ENCODE data around the gene LIPK.
"Not testable (repeated sequence)": the region's sequence is repeated elsewhere in the genome, so short reads cannot be mapped to it uniquely, and the experiment has no call there.

The LIPK gene, protein sequence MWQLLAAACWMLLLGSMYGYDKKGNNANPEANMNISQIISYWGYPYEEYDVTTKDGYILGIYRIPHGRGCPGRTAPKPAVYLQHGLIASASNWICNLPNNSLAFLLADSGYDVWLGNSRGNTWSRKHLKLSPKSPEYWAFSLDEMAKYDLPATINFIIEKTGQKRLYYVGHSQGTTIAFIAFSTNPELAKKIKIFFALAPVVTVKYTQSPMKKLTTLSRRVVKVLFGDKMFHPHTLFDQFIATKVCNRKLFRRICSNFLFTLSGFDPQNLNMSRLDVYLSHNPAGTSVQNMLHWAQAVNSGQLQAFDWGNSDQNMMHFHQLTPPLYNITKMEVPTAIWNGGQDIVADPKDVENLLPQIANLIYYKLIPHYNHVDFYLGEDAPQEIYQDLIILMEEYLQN

DNA sequence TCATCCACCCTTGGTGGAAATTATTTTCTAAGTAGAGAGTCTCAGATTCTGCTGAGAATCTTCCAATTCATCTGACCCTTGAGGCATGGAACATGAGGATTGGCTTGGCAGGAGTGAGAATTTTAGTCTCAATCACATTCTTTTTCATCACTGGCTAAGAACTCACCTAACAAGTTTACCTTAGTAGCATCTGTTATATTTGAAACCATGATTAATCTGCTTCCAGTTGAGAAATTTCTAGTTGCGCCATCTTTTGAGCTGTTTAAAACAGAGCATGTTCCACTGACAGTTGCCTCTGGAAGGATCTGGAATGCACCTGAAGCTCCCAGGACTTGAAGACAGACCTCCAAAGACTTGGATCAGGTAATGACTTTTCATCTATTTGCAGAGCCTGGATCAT lies at the start of gene LIPK:
Gene LIPK (plus strand): TSS at position 292 of the 400 bp plus-strand sequence. CDS start 18,295 bp downstream, outside the sequence.
- DNase-seq, result no peak

DNA sequence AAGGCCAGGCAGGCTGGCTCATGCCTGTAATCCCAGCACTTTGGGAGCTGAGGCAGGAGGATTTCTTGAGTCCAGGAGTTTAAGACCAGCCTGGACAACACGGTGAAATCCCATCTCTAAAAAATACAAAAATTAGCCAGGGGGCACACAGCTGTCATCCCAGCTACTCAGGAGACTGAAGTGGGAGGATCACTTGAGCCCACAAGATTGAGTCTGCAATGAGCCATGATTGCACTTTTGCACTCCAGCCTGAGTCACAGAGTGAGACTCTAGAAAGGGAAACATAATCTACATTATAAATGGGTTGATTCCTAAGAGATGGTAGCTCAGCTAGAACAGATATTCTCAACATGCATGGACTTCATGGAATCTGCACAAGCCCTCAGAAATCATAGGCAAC lies 48.1 kb upstream of the LIPK start:
- no peak for DNase-seq

DNA sequence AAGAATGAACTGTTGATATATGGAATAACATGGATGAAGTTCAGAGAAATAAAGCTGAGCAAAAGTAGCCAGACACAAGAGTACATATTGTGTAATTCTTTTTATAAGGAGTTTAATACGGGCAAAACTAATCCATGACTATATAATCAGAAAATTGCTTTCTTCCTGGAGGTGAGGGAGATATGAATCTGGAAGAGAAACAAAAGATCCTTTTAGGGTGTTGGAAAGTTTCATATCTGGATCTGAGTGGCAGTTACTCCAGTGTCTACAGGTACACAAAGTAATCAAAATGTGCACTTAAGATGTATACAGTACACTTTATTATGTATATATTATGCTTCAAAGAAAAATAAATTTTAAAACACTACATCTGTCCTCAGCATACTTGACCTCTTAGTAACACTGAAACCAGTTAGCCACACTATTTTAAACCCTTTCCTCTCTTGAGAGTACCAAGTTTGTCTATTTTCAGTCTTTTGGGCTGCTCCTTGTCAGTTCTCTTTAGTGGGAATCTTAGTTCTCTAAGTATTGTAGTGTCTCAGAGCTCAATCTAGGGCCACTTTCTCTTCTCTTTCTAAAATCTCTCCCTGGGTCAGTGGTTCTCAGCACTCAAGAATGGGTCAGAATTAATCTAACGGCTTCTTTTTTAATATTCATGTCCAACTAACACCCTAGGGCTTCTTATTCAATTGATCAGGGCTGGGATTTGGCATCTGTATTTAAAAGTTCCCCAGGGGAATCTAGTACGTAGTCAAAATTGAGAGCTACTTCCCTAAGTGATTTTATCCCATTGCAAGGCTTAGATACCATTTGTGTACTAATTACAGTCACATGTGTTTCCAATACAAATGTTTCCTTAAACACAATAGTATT lies 46.1 kb upstream of the LIPK start:
- DNase-seq, result no peak

DNA sequence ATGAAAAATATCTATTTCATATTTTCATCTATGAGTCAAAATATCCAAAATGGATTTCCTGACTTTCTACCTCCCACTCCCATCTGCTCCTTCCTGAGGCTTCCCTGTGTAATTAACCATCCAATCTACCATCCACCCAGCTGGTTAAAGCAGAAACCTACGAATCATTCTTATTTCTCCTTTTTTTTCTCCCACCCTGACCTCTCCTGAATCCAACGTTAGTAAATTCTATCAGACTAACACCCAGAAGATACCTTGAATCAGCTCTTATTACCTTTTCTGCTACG lies 45.5 kb upstream of the LIPK start:
- DNase-seq, result no peak

DNA sequence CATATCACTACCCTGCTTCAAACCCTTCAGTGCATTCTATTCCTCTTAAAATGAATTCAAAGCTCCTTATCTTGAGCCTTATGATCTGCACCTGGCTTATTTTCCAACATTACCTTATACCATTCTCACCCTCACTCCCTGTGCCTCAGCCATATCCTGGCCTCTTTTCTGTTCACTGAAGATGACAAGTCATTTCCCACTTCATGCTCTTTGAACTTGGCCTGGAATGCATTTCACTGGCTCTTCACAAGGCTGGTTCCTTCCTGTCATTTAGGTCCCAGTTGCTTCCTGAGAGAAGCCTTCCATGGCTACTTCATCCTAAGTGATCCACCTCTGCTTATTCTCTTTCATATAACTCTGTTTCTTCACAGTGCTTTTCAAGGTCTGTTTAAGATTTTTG lies 45.0 kb upstream of the LIPK start:
- no peak for DNase-seq

DNA sequence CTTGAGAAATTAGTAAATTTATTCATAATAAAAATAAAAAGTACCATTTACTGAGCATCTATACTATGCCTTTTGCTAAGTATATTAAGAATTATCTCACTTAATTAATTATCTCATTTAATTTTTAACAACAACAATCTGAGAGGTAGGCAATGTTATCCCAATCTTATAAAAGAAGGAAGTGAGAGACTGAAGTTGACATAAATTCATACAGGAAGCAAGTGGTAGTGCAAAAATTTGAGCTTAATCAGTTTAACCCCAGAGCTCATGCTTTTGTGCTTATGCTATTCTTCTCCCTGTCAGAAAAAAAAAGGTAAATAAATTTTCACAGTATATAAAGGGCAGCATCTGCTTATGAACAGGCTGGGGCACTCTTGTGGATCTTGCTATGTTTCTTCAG lies 44.5 kb upstream of the LIPK start:
- no peak for DNase-seq

DNA sequence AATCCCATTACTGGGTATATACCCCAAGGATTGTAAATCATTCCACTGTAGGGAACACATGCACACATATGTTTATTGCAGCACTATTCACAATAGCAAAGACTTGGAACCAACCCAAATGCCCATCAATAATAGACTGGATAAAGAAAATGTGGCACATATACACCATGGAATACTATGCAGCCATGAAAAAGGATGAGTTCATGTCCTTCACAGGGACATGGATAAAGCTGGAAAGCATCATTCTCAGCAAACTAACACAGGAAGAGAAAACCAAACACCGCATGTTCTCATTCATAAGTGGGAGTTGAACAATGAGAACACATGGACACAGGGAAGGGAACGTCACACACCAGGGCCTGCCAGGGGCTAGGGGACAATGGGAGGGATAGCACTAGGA lies 42.9 kb upstream of the LIPK start:
- not testable (repeated sequence) for DNase-seq

DNA sequence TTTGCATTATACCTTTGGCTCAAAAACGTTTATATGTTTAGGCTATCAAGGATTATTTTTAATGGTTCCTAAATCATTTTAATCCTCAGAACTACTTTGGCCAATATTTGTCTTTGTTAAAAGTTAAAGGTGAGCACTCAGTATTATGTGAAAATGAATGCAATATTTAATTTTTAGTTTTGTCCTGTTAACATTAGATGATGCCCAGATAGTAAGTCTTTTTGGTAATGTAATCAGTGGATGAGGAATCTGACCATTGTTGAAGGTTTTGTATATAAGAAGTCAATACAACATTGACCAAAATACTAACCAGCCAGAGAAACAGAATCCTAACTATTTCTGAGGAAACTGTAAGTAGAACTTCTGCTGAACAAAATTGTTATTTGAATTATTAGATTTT lies 41.9 kb upstream of the LIPK start, which contains the start of gene LIPF:
Gene LIPF (plus strand): TSS at position 301 of the 400 bp plus-strand sequence. CDS start 2,856 bp downstream, outside the sequence.
- no peak for DNase-seq

DNA sequence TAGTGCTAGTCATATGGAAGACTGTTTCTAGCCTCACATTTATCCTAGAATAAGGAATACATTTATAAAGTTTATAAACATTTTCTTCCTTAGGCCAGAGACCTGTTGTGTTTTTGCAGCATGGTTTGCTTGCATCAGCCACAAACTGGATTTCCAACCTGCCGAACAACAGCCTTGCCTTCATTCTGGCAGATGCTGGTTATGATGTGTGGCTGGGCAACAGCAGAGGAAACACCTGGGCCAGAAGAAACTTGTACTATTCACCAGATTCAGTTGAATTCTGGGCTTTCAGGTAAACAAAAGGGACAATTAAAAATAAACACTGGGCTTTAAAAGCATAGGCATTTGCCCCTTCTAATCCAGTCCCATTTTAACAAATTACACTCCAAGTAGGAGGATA lies 37.6 kb upstream of the LIPK start:
- DNase-seq, result no peak

DNA sequence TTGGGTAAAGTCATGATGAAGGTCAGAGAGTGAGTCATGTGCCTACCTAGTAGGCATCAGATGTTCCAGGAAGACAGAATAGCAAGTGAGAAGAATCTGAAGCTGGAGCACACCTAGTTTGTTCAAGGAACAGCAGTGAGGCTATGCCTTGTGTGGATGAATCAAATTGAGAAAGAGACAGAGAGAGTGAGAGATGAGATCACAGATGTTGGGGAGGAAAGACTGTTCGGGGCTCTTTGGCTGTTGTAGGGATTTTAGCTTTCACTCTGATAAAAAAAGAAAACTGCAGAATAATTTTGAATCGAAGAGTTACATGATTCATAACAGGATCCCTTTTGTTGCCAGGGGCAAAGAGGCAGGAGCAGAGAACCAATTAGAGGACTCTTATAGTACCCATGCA lies 35.6 kb upstream of the LIPK start:
- DNase-seq, result peak; percentile 22

DNA sequence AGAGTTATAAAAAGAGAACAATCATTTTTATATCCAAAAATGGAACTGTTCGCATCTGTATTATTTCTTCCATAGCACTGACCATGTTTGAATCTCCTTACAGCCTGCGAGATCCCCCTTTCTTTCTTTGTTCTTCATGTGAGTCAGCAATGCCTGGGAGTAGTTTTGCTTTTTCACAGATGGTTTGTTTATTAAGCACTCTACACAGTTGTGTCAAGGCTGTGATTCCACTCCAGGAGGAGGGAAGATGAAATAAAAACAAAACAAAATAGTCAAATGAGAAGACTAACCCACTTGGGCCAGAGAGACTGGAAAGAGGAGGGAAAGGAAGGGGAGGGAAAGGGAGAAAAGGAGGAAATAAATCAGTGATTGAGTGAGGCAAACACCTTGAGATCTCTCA lies 34.0 kb upstream of the LIPK start:
- no peak for DNase-seq

DNA sequence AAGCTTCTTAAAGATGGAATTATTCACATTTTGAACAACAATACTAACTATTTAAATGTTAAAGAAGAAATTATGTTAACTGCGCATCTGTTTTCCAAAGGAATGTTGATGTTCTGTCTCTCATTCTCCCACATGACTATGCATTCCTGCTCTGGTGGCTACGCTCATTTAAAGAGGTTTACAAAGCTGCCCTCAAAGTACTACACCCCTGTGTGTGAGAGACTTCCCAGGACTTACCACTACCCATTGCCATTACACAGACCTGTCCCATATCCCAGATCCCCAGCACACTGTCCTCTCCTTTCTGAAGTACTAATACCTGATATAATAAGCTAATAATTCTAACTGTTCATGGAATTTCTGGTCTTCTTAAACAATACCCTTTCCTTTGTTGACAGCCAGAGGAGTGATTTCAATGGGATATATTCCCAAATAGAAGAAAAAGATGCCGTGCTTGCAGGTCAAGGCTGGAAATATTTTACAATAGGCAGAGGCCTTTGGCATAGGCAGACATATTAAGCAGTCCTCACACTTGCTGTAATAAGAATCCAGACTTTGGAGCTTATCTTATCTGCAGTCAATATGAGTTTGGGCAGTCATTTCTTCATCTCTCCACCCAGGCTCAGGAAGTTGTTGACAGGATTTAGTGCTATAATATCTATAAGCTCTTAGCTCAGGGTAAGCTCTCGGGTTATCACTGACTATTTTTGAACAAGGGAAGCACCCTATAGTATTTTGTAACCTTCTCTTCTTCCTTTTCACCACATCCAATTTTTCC lies 29.6 kb upstream of the LIPK start:
- DNase-seq, result no peak

DNA sequence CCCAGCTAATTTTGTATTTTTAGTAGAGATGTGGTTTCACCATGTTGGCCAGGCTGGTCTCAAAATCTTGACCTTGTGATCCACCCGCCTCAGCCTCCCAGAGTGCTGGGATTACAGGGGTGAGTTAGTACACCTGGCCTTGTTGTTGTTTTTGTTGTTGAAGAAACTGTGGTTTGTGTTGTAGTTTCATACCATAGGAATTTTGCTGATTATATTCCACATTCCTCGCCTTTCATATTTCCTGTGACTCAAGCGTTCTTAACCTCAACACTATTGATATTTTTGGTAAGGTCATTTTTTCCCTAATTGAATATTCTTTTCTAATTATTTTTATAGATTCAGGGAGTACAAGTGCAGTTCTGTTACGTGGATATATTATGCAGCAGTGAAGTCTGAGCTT lies 25.1 kb upstream of the LIPK start:
- DNase-seq, result no peak

DNA sequence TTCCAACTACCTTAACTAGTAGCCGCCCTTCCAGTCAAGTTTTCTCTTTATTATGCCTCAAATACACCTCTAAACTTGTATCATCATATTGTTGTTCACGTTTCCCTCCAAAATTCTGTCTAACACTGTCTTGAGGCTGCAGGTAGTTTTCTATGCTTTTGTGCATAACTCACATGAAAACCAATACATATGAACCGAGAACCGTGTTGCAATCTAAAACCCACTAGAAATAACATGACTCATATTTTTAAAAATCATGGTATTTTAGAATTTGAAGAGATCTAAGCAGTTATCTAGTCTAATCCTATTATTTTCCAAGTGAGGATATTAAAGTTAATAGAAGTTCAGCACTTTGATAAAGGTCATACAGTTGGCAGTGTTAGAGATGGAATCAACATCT lies 23.6 kb upstream of the LIPK start:
- DNase-seq, result no peak

DNA sequence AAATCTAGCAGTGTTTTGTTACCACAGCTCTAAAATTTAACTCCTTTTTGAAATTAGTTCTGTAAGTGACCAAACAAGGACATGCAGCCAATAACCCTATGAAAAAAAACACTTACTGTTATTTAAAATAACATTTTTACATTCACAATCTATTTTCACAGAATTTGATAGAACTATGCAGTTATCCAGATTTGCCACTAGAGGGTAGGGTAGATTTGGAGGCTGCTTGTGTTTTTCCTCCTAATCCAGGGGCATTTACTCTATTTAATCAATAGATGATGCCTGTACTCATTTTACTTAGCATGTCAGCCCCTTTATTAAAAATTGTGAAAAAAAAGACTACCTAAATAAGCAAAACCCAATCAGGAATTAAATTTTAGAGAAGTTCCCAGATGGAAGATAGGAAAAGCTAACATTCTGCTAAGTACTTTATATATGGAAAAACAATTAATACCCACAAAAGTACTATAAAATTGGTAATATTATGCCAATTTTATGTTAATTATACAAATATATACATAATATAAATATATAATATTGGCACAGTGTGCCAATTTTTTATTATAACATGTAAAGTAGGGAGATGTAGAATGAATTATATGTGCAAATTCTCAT lies 18.1 kb upstream of the LIPK start:
- no peak for DNase-seq

DNA sequence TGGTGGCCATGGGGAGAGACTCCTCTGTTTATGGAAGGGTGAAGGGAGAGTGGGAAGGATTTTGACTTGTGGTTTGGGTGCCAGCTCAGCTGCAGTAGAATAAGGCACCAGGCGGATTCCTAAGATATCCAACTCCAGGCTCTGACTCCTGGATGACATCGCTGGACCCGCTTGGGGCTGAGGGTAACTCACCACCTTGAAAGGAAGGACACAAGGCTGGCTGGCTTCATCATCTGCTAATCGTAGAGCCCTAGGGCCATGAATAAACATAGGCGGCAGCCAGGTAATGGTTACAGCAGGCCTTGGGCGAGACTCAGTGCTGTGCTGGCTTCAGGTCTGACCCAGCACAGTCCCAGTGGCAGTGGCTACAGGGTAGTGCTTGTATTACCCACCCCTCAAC lies 16.7 kb upstream of the LIPK start:
- no peak for DNase-seq

DNA sequence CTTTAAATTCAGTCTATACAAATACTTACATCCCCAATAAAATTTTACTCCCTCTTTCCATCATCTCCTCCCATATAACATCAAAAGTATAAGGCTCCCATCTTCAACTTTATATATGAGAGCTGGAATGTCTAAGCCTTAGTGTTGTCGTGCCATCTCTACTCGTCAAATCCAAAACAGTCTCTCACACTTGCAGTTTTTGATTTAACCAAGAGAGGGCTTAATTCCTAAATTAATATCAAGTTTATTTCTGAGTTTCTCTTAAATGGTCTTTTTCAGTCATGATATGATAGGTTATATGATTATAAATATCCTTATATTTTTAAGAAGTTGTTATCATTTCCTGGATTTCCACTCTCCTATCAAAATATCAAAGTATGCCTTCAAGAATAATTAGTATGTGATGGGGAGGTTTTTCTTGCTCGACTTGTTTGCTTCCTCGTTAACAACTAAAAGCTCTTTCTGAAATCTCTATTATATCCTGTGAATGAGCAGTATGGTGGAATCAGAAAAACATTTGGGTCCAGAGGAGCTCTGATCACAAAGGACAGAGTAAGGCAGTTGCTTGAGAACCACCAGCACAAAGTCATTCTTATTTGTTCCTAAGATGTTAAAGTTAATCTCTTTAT lies 12.5 kb upstream of the LIPK start:
- no peak for DNase-seq

DNA sequence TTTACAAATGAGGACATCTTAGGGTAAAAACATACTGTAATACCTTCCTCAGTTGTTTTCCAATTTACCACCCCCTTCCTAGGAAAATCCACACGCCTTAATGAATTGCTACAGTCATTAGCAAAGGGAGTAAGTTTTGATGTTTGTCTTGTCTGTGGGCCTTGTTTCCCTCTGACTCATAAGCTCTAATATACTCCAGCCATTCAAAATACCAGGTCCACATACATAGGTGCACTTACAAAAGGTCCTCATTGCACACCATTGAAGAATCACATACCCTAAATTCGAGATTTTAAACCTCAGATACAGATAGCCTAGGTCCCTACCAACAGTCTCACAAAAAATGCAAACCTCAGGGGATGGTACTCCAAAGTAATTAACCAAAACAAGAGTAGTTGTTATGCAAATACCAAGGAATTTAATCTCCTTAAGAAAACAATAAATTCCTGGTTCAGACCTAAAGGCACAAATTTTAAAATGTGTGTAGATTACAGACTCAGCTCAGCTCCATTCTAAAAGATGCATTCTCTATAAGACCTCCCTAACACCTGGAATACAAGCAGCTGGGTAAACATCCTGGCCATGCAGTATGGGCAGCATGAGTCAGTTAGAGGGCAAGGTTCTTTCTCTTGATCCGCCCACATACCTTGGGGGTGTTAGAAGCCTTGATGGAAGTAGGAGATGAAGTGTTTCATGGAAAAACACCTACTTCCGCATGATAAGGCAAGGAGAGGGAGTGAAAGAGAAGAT lies 3.0 kb upstream of the LIPK start:
- no peak for DNase-seq

DNA sequence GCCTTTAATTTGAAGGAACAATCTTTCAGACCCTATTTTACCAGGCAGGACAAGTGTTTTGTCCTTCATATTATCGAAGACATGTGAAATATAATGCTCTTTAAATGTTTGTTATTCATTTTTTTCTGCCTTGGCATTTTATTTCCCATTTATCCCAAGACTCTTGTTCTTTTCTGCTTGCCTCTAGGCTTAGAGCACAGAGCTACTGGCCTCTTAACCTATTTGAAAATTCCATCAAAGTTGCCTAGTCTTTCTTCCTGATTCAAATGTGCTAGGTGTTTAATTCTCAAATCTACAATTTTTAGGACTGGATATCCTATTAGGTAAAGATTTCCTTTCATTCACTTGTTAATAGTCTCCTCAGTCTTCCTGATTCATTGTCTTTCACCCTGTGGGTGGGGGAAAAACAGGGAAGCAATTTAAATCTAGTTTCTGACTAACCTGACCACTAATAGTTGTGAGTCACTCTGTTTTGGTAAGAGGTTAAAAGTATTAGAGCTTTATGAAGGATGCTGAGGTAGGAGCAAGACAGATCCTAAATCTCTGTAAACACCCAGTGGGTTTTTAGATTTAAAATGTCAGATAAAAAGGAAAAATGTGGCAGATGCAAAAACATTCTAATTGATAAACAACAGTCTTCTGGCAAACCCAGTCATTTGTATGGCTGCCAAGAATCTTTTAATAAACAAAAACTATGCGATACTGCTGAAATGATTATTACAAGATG lies 1.5 kb downstream of the LIPK start:
- no peak for DNase-seq

DNA sequence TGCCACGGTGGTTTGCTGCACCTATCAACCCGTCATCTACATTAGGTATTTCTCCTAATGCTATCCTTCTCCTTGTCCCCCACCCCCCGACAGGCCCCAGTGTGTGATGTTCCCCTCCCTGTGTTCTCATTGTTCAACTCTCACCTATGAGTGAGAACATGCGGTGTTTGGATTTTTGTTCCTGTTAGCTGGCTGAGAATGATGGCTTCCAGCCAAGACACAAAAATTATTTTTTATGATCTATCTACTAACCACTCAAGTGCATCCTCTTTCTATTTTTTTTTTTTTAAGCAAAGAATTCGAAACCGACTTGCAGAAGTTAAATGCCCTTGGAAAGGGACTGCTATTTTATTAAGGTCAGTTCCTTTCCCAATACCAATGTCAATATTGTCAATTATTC lies 3.3 kb downstream of the LIPK start:
- not testable (repeated sequence) for DNase-seq

DNA sequence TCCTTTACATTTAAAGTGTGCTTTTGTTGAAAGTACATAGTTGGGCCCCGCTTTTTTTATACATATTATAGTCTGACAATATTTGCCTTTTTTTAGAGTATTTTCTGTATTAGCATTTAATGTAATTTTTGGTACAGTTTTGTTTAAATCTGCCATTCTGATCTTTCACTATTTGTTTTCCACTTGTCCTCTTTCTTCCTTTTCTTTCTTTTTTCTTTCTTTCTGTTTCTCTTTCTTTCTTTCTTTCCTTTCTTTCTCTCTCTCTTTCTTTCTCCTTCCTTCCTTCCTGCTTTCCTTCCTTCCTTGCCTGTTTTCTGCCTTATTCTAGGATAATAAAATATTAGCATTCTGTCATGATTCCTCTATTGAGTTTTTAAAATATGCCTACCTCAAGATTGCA lies 9.5 kb downstream of the LIPK start:
- DNase-seq, result no peak
